Measurements from ENCODE around the gene CHAC2. TPM values are rescaled to one million over a fixed set of nuclear protein-coding genes. Genes with fewer than 3 reads are reported as not detected.
"Not testable (repeated sequence)": the region's sequence is repeated elsewhere in the genome, so short reads cannot be mapped to it uniquely, and the experiment has no call there.

Gene CHAC2
- total and polyA plus RNA-seq, 2 experiments from 2014 or later = 17.9 to 25.8 TPM

DNA sequence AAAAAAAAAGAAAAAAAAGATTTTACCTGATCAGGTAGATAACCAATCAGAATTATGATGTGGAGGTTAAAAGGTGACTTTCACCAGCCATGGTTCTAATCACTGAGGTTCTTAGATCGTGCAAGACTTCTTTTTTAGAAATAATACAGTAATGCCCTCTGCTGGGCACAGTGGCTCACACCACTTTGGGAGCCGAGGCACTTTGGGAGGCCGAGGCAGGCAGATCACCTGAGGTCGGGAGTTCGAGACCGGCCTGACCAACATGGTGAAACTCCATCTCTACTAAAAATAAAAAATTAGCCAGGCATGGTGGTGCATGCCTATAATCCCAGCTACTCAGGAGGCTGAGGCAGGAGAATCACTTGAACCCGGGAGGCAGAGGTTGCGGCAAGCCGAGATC, 56.0 kb downstream of the CHAC2 start:
- H3K4me2 ChIP-seq; H3K27ac ChIP-seq (ENCODE audit: low read depth); H3K27ac Mint-ChIP-seq; H3K27me3 ChIP-seq (ENCODE audit: insufficient read depth); H3F3A ChIP-seq (replicated peaks; ENCODE audit: low read depth); H3K36me3 ChIP-seq (ENCODE audit: insufficient read depth); H3K79me2 ChIP-seq (replicated peaks; ENCODE audit: insufficient read depth); H3K27me3 Mint-ChIP-seq (ENCODE audit: insufficient read depth, low read depth, poor library complexity); ATAC-seq; H4K20me1 ChIP-seq (replicated peaks; ENCODE audit: insufficient read depth); H2AFZ ChIP-seq; H3K4me3 ChIP-seq; H3K9me3 Mint-ChIP-seq; H3K36me3 Mint-ChIP-seq (ENCODE audit: low read depth); H3K4me3 Mint-ChIP-seq; H3K9me2 ChIP-seq (ENCODE audit: insufficient read depth): not testable (repeated sequence)
- H3K4me1 Mint-ChIP-seq = peaks cover 28% of the 10 kb centered on the region
- peaks cover 20% of the 10 kb centered on the region for H3K4me1 ChIP-seq (ENCODE audit: insufficient read depth)
- peak; percentile 52 for DNase-seq (ENCODE audit: low spot score)
- TF ChIP-seq, protein P1, sequence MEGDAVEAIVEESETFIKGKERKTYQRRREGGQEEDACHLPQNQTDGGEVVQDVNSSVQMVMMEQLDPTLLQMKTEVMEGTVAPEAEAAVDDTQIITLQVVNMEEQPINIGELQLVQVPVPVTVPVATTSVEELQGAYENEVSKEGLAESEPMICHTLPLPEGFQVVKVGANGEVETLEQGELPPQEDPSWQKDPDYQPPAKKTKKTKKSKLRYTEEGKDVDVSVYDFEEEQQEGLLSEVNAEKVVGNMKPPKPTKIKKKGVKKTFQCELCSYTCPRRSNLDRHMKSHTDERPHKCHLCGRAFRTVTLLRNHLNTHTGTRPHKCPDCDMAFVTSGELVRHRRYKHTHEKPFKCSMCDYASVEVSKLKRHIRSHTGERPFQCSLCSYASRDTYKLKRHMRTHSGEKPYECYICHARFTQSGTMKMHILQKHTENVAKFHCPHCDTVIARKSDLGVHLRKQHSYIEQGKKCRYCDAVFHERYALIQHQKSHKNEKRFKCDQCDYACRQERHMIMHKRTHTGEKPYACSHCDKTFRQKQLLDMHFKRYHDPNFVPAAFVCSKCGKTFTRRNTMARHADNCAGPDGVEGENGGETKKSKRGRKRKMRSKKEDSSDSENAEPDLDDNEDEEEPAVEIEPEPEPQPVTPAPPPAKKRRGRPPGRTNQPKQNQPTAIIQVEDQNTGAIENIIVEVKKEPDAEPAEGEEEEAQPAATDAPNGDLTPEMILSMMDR (conservative IDR thresholded peaks at IDR 0.05; ENCODE audit: low read depth in 2 of 2) = peak; percentile 63 to 65

Other genes starting within 250 kb of the CHAC2 start
- 28.9 and 30.5 TPM in 2 replicates for gene ASB3, start 19.1 kb downstream of the CHAC2 start, total RNA-seq (2014; rRNA removed; shearing (Covaris generic))
- gene ASB3, start 19.1 kb downstream of the CHAC2 start, polyA plus RNA-seq (2016; fragmentation: Nextera tagmentation; extraction: Ambion mirVana) = 20.1 and 22.4 TPM in 2 replicates
- gene ERLEC1, start 19.2 kb downstream of the CHAC2 start, total RNA-seq (2014; rRNA removed; shearing (Covaris generic)) = 22.7 and 35.0 TPM in 2 replicates
- 38.1 and 41.2 TPM in 2 replicates for gene ERLEC1, start 19.2 kb downstream of the CHAC2 start, polyA plus RNA-seq (2016; fragmentation: Nextera tagmentation; extraction: Ambion mirVana)
- 2.3 and 4.1 TPM in 2 replicates for gene GPR75, start 92.2 kb downstream of the CHAC2 start, total RNA-seq (2014; rRNA removed; shearing (Covaris generic))
- gene GPR75, start 92.2 kb downstream of the CHAC2 start, polyA plus RNA-seq (2016; fragmentation: Nextera tagmentation; extraction: Ambion mirVana) = 0.34 and 0.47 TPM in 2 replicates
- gene PSME4, start 203.2 kb downstream of the CHAC2 start, total RNA-seq (2014; rRNA removed; shearing (Covaris generic)) = 97.6 and 98.6 TPM in 2 replicates
- 38.4 and 44.7 TPM in 2 replicates for gene PSME4, start 203.2 kb downstream of the CHAC2 start, polyA plus RNA-seq (2016; fragmentation: Nextera tagmentation; extraction: Ambion mirVana)